ENCODE measurements around the gene ADAM8.
"Not testable (repeated sequence)": the region's sequence is repeated elsewhere in the genome, so short reads cannot be mapped to it uniquely, and the experiment has no call there.

ADAM8 gene

GRCh38 chr10:133231244-133231945 lies 45.3 kb downstream of the ADAM8 start:
- no peak for DNase-seq (ENCODE audit: low read depth, low spot score)

GRCh38 chr10:133230387-133231195 lies 46.1 kb downstream of the ADAM8 start:
- DNase-seq (ENCODE audit: low read depth, low spot score) = no peak

GRCh38 chr10:133230044-133230361 lies 46.7 kb downstream of the ADAM8 start, which contains the start of gene UTF1:
Gene UTF1, plus strand, starts transcription at chr10:133230217. Its CDS starts 72 bp downstream, at chr10:133230289.
- DNase-seq (ENCODE audit: low read depth, low spot score) = no peak

GRCh38 chr10:133229265-133230043 lies 47.2 kb downstream of the ADAM8 start:
- no peak for DNase-seq (ENCODE audit: low read depth, low spot score)

- no peak for DNase-seq (ENCODE audit: low read depth, low spot score)
These were observed 49.4 kb downstream of the ADAM8 start for GRCh38 chr10:133227256-133227655.

- DNase-seq (ENCODE audit: low read depth, low spot score) = no peak
These were observed 50.3 kb downstream of the ADAM8 start for GRCh38 chr10:133226251-133226808.

- no peak for DNase-seq (ENCODE audit: low read depth, low spot score)
These were observed 50.9 kb downstream of the ADAM8 start for GRCh38 chr10:133225707-133226191.

- DNase-seq (ENCODE audit: low read depth, low spot score) = no peak
These were observed 51.8 kb downstream of the ADAM8 start for GRCh38 chr10:133224756-133225372.

GRCh38 chr10:133224076-133224475 lies 52.6 kb downstream of the ADAM8 start:
- no peak for DNase-seq (ENCODE audit: low read depth, low spot score)

- DNase-seq (ENCODE audit: low read depth, low spot score) = not testable (repeated sequence)
These were observed 54.9 kb downstream of the ADAM8 start for GRCh38 chr10:133221756-133222155.

GRCh38 chr10:133221331-133221730 lies 55.3 kb downstream of the ADAM8 start:
- no peak for DNase-seq (ENCODE audit: low read depth, low spot score)

- DNase-seq (ENCODE audit: low read depth, low spot score) = no peak
These were observed 56.9 kb downstream of the ADAM8 start for GRCh38 chr10:133219782-133220181.

GRCh38 chr10:133218891-133219290 lies 57.8 kb downstream of the ADAM8 start:
- DNase-seq (ENCODE audit: low read depth, low spot score) = no peak

GRCh38 chr10:133217800-133218589 lies 58.7 kb downstream of the ADAM8 start:
- no peak for DNase-seq (ENCODE audit: low read depth, low spot score)

GRCh38 chr10:133216776-133217175 lies 59.9 kb downstream of the ADAM8 start:
- no peak for DNase-seq (ENCODE audit: low read depth, low spot score)

- no peak for DNase-seq (ENCODE audit: low read depth, low spot score)
These were observed 61.1 kb downstream of the ADAM8 start for GRCh38 chr10:133215586-133215985.

- no peak for DNase-seq (ENCODE audit: low read depth, low spot score)
These were observed 61.9 kb downstream of the ADAM8 start for GRCh38 chr10:133214468-133215410.

- DNase-seq (ENCODE audit: low read depth, low spot score) = no peak
These were observed 62.8 kb downstream of the ADAM8 start for GRCh38 chr10:133213641-133214467.
